ENCODE results near the gene CIDEA. TPM values are rescaled to one million over a fixed set of nuclear protein-coding genes. Genes with fewer than 3 reads are reported as not detected.

Gene CIDEA
- total RNA-seq, 1 donor from 2014 or later = 0.97 TPM

DNA sequence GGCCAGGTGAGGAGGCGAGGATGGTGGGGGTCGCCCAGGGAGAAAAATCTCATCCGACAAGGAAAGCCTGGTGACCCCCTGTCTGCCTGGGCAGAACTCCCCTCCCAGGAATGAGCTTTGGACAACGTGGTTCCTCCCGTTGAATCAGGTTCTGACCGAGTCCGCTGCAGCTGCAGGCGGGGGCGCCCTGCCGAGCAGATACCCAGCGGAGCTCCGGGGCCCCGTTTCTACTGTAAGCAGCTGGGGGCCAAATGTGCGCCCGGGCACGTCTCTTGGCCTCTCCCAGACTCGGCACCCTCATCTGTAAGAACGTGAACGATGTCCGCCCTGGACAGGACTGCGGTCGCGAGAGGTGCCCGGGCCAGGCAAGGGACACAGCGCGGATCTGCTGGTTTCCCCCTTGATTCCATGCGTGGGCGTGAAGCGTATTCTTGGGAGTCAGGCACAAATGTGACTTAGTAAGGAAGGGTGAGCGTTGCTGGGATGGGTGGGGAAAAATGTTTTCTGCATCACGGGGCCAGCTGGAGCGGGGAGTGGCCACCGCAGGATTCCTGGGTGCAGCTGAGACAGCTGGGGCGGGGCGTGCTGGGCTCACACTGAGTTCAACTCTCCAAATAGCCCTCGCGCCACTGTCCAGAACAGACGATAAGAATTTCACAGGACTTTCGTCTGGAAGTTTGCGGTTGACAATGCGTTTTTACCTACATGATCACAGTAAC, 33.7 kb downstream of the CIDEA start:
- DNase-seq (ENCODE audit: low spot score) = no peak
- Mint-ChIP-seq H3K27me3 (ENCODE audit: unreplicated experiment) (peaks cover 6% of the 10 kb centered on the region), H3K9me3 (ENCODE audit: unreplicated experiment) (no peaks in the 10 kb centered on the region), H3K27ac (ENCODE audit: unreplicated experiment) (no peak overlapping the region), H3K4me1 (ENCODE audit: unreplicated experiment) (peaks cover 48% of the 10 kb centered on the region), H3K36me3 (ENCODE audit: low read depth, unreplicated experiment) (no peaks in the 10 kb centered on the region), H3K4me3 (ENCODE audit: unreplicated experiment) (peak overlapping the region; percentile 84)
- TF ChIP-seq, protein P1, sequence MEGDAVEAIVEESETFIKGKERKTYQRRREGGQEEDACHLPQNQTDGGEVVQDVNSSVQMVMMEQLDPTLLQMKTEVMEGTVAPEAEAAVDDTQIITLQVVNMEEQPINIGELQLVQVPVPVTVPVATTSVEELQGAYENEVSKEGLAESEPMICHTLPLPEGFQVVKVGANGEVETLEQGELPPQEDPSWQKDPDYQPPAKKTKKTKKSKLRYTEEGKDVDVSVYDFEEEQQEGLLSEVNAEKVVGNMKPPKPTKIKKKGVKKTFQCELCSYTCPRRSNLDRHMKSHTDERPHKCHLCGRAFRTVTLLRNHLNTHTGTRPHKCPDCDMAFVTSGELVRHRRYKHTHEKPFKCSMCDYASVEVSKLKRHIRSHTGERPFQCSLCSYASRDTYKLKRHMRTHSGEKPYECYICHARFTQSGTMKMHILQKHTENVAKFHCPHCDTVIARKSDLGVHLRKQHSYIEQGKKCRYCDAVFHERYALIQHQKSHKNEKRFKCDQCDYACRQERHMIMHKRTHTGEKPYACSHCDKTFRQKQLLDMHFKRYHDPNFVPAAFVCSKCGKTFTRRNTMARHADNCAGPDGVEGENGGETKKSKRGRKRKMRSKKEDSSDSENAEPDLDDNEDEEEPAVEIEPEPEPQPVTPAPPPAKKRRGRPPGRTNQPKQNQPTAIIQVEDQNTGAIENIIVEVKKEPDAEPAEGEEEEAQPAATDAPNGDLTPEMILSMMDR (IDR thresholded peaks at IDR 0.05; ENCODE audit: unreplicated experiment) = no peak

DNA sequence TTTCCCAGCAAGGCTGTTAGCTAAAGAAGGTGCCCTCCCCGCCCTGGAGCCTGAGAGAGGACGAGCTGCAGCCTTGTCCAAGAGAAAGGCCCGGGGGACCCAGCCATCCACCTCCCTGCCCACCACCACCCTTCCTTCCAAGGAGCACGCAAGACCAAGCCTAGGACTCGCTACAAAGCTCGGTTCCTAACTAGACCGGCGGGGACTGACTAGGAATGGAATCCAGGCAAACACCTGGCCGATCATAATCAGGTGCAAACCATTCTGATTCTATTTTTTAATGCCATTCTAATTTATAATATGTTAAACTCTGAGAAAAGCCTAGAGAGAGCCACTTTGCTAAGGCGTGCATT, 34.2 kb downstream of the CIDEA start:
- Mint-ChIP-seq H3K4me3 (ENCODE audit: unreplicated experiment) (no peak overlapping the region), H3K36me3 (ENCODE audit: low read depth, unreplicated experiment) (no peaks in the 10 kb centered on the region), H3K4me1 (ENCODE audit: unreplicated experiment) (peaks cover 42% of the 10 kb centered on the region), H3K27ac (ENCODE audit: unreplicated experiment) (no peak overlapping the region), H3K27me3 (ENCODE audit: unreplicated experiment) (peaks cover 6% of the 10 kb centered on the region), H3K9me3 (ENCODE audit: unreplicated experiment) (no peaks in the 10 kb centered on the region)
- DNase-seq (ENCODE audit: low spot score) = no peak
- TF ChIP-seq, protein P1 (IDR thresholded peaks at IDR 0.05; ENCODE audit: unreplicated experiment) = no peak

DNA sequence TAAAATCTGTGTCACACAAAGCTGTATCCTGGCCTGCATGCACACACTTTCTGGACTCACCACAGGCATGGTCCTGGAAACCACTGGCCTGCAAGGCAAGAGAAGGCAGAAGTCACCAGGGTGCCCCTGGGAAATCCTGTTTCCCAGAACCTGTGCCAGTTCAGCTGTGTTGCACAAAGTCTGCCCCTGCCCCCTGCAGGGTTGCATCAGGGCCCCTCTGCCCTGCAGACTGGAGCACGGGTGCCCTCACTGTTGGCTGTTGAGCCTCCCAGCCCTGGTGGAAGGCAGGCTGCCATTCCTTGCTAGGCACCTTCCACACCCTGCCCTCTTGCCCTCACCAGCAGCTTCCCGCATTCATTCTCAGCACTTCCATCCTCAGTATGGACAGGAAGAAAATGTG, 35.9 kb downstream of the CIDEA start:
- peaks cover 6% of the 10 kb centered on the region for H3K27me3 Mint-ChIP-seq (ENCODE audit: unreplicated experiment)
- H3K9me3 Mint-ChIP-seq (ENCODE audit: unreplicated experiment) = no peaks in the 10 kb centered on the region
- no peak for DNase-seq (ENCODE audit: low spot score)
- peaks cover 28% of the 10 kb centered on the region for H3K4me1 Mint-ChIP-seq (ENCODE audit: unreplicated experiment)
- no peak overlapping the region for H3K27ac Mint-ChIP-seq (ENCODE audit: unreplicated experiment)
- H3K36me3 Mint-ChIP-seq (ENCODE audit: low read depth, unreplicated experiment) = no peaks in the 10 kb centered on the region
- TF ChIP-seq, protein P1 (IDR thresholded peaks at IDR 0.05; ENCODE audit: unreplicated experiment) = no peak
- H3K4me3 Mint-ChIP-seq (ENCODE audit: unreplicated experiment) = no peak overlapping the region

DNA sequence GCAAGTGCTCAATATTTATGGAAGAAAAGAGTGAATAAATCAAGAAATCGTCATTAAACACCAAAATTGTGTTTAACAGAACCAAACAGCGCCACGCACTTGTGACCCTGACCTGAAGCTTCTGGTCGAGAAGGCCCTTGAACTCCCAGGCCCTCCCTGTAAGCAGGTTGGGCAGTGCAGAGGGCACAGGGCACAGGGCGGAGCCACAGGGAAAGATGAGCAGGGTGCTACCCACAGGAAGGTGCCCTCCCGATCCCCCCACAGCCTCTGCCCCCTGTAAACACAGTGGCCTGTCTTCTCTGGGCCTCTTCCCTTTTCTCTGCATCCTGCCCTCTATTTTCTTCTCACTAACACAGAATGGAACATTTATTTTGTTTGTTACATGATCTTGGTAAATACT, 37.0 kb downstream of the CIDEA start:
- Mint-ChIP-seq H3K9me3 (ENCODE audit: unreplicated experiment) (no peaks in the 10 kb centered on the region), H3K27me3 (ENCODE audit: unreplicated experiment) (peaks cover 6% of the 10 kb centered on the region), H3K27ac (ENCODE audit: unreplicated experiment) (no peak overlapping the region), H3K4me3 (ENCODE audit: unreplicated experiment) (no peak overlapping the region), H3K4me1 (ENCODE audit: unreplicated experiment) (peaks cover 34% of the 10 kb centered on the region), H3K36me3 (ENCODE audit: low read depth, unreplicated experiment) (no peaks in the 10 kb centered on the region)
- TF ChIP-seq, protein P1 (IDR thresholded peaks at IDR 0.05; ENCODE audit: unreplicated experiment) = no peak
- no peak for DNase-seq (ENCODE audit: low spot score)

DNA sequence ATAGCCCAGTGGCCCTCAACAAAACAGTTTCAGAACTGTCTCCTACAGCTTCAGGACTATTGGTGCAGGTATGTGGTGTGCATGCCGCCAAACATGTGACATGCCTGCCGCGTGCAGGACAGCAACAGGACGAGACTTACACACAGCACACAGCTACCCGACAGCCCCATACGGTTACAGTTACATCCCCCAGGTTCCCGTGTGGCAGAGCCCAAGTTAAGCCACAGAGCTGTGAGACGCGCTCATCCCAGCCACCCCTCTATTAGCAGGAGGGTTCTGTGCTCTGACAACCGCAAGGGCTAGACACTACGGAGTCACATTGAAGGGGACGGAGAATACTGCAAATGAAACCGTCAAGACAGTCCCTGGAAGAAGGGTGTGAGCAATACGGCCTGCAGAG, 37.5 kb downstream of the CIDEA start:
- Mint-ChIP-seq H3K27ac (ENCODE audit: unreplicated experiment) (no peak overlapping the region), H3K4me3 (ENCODE audit: unreplicated experiment) (no peak overlapping the region)
- DNase-seq (ENCODE audit: low spot score) = no peak

More for the DNA sequence above, 37.5 kb downstream of the CIDEA start:
- no peaks in the 10 kb centered on the region for H3K9me3 Mint-ChIP-seq (ENCODE audit: unreplicated experiment)
- H3K27me3 Mint-ChIP-seq (ENCODE audit: unreplicated experiment) = peaks cover 6% of the 10 kb centered on the region
- no peaks in the 10 kb centered on the region for H3K36me3 Mint-ChIP-seq (ENCODE audit: low read depth, unreplicated experiment)
- H3K4me1 Mint-ChIP-seq (ENCODE audit: unreplicated experiment) = peaks cover 39% of the 10 kb centered on the region
- TF ChIP-seq, protein P1 (IDR thresholded peaks at IDR 0.05; ENCODE audit: unreplicated experiment) = no peak

Measured in endothelial cell (in vitro differentiated cells).